HCT116 (cell line): ENCODE results near the gene GRHPR. TPM values are rescaled to one million over a fixed set of nuclear protein-coding genes. Genes with fewer than 3 reads are reported as not detected.

Experiments used
- ATAC-seq: fragments of 200-7000 bp; cut with Tn5 transposase; 2 replicates; pipeline ENCODE4 v1.9.1; 2020; ENCODE audit warnings: mild to moderate bottlenecking, moderate library complexity
- BruUV-seq: library from RNA; stranded (reverse); fragments of 400-500 nt; replicated peaks from 2 replicates; lab custom pipeline; 2021; lab: Mats Ljungman, UMichigan
- CTCF ChIA-PET: fragments of 300-600 bp; sonication (Branson Sonifier 250); formaldehyde crosslinking; loops from one replicate; lab custom pipeline; 2021; ENCODE audit warnings: antibody characterized with exemption; lab: Charles Lee
- POLR2A ChIA-PET: fragments of 300-600, 350-600 bp; sonication (Branson Sonifier 250); formaldehyde crosslinking; loops from one replicate; lab custom pipeline; 2021; ENCODE audit warnings: antibody characterized with exemption; lab: Charles Lee
- RAD21 ChIA-PET, 2 experiments: fragments of 300-600 bp; sonication (Branson Sonifier 250); formaldehyde crosslinking; loops; one replicate each; lab custom pipeline; 2023; ENCODE audit warnings: low total read pairs in 2 of 2; ENCODE audit not compliant: uncharacterized antibody in 2 of 2, unreplicated experiment in 2 of 2, low non-redundant PET in 1 of 2; lab: Charles Lee
- DNase-seq: peaks from one replicate; pipeline ENCODE4 v3.0.0-alpha.2; 2010; ENCODE audit warnings: low read depth, low spot score
- H2AFZ ChIP-seq: fragments of 200-600 bp; shearing (Covaris generic), sonication (generic); 2 replicates; pipeline ENCODE4 v1.6.1; 2017; ENCODE audit warnings: low read depth, mixed run types, mixed read lengths, antibody characterized with exemption, low read length; ENCODE audit not compliant: poor library complexity, severe bottlenecking
- H3K27ac ChIP-seq: 2 replicates; pipeline ENCODE4 v1.5.1; 2012; ENCODE audit warnings: low read depth, low read length
- H3K27me3 ChIP-seq: fragments of 200-600 bp; sonication (generic); 2 replicates; pipeline ENCODE4 v1.6.1; 2016; ENCODE audit warnings: mixed run types, low read length, mixed read lengths; ENCODE audit not compliant: insufficient read depth
- H3K36me3 ChIP-seq, 2 experiments: fragments of 200-500 bp in 1 of 2; fragments of 200-600 bp in 1 of 2; sonication (Bioruptor generic) in 1 of 2; sonication (generic) in 1 of 2; 2 replicates each; pipeline versions ENCODE4 v1.5.1 to v1.6.1; 2014 to 2016; ENCODE audit warnings: low read length in 2 of 2, inconsistent platforms in 1 of 2, mixed read lengths in 1 of 2, mixed run types in 1 of 2; ENCODE audit not compliant: insufficient read depth in 2 of 2, control insufficient read depth in 1 of 2
- H3K4me1 ChIP-seq, 2 experiments: fragments of 200-600 bp in 1 of 2; sonication (generic) in 1 of 2; 2 replicates each; pipeline versions ENCODE4 v1.5.1 to v1.6.1; 2012 to 2017; ENCODE audit warnings: low read length in 2 of 2, inconsistent platforms in 1 of 2, mild to moderate bottlenecking in 1 of 2, mixed read lengths in 1 of 2, mixed run types in 1 of 2, moderate library complexity in 1 of 2; ENCODE audit not compliant: insufficient read depth in 2 of 2, control insufficient read depth in 1 of 2
- H3K4me2 ChIP-seq: fragments of 200-600 bp; sonication (generic); 2 replicates; pipeline ENCODE4 v1.6.1; 2017; ENCODE audit warnings: mixed run types, low read length, mixed read lengths
- H3K4me3 ChIP-seq, 2 experiments: fragments of 200-600 bp in 1 of 2; sonication (generic) in 1 of 2; replicated peaks in 1 of 2; 2 replicates each; pipeline ENCODE4 v1.5.1; 2011 to 2016; ENCODE audit warnings: low read length in 2 of 2, control low read depth in 1 of 2, low read depth in 1 of 2, mild to moderate bottlenecking in 1 of 2, mixed read lengths in 1 of 2, mixed run types in 1 of 2
- H3K79me2 ChIP-seq: fragments of 200-600 bp; sonication (generic); 2 replicates; pipeline ENCODE4 v1.6.1; 2017; ENCODE audit warnings: mild to moderate bottlenecking, mixed run types, low read length, moderate library complexity, mixed read lengths; ENCODE audit not compliant: insufficient read depth
- H3K9ac ChIP-seq: fragments of 200-600 bp; sonication (generic); 2 replicates; pipeline ENCODE4 v1.6.1; 2016; ENCODE audit warnings: low read length, mixed read lengths
- H3K9me2 ChIP-seq: fragments of 200-600 bp; sonication (generic), shearing (Covaris generic); 2 replicates; pipeline ENCODE4 v1.6.1; 2017; ENCODE audit warnings: mixed run types, mild to moderate bottlenecking, moderate library complexity; ENCODE audit not compliant: insufficient read depth
- H3K9me3 ChIP-seq, 2 experiments: fragments of 200-500 bp in 1 of 2; fragments of 200-600 bp in 1 of 2; sonication (Bioruptor generic) in 1 of 2; sonication (generic) in 1 of 2; 2 replicates each; pipeline ENCODE4 v1.6.1; 2014 to 2017; ENCODE audit warnings: low read length in 2 of 2, mixed read lengths in 2 of 2, inconsistent platforms in 1 of 2, low read depth in 1 of 2, mild to moderate bottlenecking in 1 of 2, mixed run types in 1 of 2, moderate library complexity in 1 of 2; ENCODE audit not compliant: control insufficient read depth in 1 of 2, insufficient read depth in 1 of 2
- H4K20me1 ChIP-seq: fragments of 200-600 bp; sonication (generic), shearing (Covaris generic); 2 replicates; pipeline ENCODE4 v1.6.1; 2017; ENCODE audit warnings: mixed run types, mild to moderate bottlenecking, moderate library complexity; ENCODE audit not compliant: insufficient read depth
- ATF3 ChIP-seq: IDR thresholded peaks from 2 replicates; pipeline ENCODE4 v1.6.1; 2012
- CBX3 ChIP-seq: IDR thresholded peaks from 2 replicates; pipeline ENCODE4 v1.6.1; 2012; ENCODE audit warnings: low read depth
- ELF1 ChIP-seq: IDR thresholded peaks from 2 replicates; pipeline ENCODE4 v1.6.1; 2012; ENCODE audit warnings: low read depth, borderline replicate concordance
- FOSL1 ChIP-seq: IDR thresholded peaks from 2 replicates; pipeline ENCODE4 v1.6.1; 2012; ENCODE audit warnings: low read depth
- POLR2AphosphoS5 ChIP-seq: IDR thresholded peaks from 2 replicates; pipeline ENCODE4 v1.6.1; 2011; ENCODE audit warnings: mild to moderate bottlenecking, low read depth, low read length, moderate library complexity
- RAD21 ChIP-seq: IDR thresholded peaks from 2 replicates; pipeline ENCODE4 v1.6.1; 2012; ENCODE audit warnings: low read depth, mild to moderate bottlenecking
- REST ChIP-seq: IDR thresholded peaks from 2 replicates; pipeline ENCODE4 v1.6.1; 2012; ENCODE audit warnings: low read depth
- TCF7L2 ChIP-seq: IDR thresholded peaks from 2 replicates; pipeline ENCODE4 v1.7.0; 2011; ENCODE audit warnings: borderline replicate concordance, inconsistent platforms; ENCODE audit not compliant: insufficient read depth, insufficient read length; ENCODE audit errors: extremely low read depth
- intact Hi-C: fragments of 100-400 bp; cut with micrococcal nuclease; formaldehyde crosslinking; loops from 2 replicates; pipeline ENCODE4 v1.10.0; 2022
- total RNA-seq: library from RNA; stranded (reverse); gene quantifications from one replicate; pipeline ENCODE4 v1.2.1, GENCODE V29; 2021; ENCODE audit not compliant: unreplicated experiment

Gene GRHPR
- total RNA-seq, 1 experiment from 2014 or later, result 106 TPM

DNA sequence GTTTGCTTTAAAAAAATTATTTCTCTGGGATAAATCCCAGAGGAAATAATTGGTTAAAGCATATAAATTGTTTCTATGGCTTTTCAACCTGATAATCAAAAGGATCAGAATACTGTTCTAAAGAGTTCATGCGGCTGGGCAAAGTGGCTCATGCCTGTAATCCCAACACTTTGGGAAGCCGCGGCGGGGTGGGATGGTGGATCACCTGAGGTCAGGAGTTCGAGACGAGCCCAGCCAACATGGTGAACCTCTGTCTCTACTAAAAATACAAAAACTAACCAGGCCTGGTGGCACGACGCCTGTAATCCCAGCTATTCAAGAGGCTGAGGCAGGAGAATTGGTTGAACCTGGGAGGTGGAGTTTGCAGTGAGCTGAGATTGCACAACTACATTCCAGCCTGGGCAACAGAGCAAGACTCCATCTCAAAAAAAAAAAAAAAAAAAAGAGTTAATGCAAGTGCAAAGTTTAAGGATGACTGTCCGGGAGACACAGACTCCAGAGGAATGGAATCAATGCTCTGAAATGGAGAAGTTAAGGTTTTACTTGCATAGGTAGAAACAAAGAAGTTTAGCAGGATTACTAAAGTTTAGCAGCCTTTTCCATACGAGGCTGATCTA is 16.6 kb upstream of the GRHPR start:
- Histone ChIP-seq H2AFZ (no peak overlapping the region), H3K4me2 (no peak overlapping the region), H3K79me2 (no peaks in the 10 kb centered on the region), H3K9me3 (no peaks in the 10 kb centered on the region), H3K4me3 (no peak overlapping the region), H3K9me2 (no peaks in the 10 kb centered on the region), H4K20me1 (no peaks in the 10 kb centered on the region), H3K9ac (no peak overlapping the region), H3K36me3 (no peaks in the 10 kb centered on the region), H3K4me1 (peaks cover 7 to 26% of the 10 kb centered on the region in 2 experiments), H3K27me3 (no peaks in the 10 kb centered on the region), H3K27ac (no peak overlapping the region)
- RAD21 ChIA-PET, result no interaction called here
- intact Hi-C loops, result no loop called here
- no peak for TF ChIP-seq POLR2AphosphoS5
- no peak for TF ChIP-seq FOSL1
- TF ChIP-seq CBX3, result no peak
- DNase-seq (no peak), ATAC-seq (no peak)
- BruUV-seq, result no TSS peak
- CTCF ChIA-PET, result no interaction called here
- POLR2A ChIA-PET, result no interaction called here

DNA sequence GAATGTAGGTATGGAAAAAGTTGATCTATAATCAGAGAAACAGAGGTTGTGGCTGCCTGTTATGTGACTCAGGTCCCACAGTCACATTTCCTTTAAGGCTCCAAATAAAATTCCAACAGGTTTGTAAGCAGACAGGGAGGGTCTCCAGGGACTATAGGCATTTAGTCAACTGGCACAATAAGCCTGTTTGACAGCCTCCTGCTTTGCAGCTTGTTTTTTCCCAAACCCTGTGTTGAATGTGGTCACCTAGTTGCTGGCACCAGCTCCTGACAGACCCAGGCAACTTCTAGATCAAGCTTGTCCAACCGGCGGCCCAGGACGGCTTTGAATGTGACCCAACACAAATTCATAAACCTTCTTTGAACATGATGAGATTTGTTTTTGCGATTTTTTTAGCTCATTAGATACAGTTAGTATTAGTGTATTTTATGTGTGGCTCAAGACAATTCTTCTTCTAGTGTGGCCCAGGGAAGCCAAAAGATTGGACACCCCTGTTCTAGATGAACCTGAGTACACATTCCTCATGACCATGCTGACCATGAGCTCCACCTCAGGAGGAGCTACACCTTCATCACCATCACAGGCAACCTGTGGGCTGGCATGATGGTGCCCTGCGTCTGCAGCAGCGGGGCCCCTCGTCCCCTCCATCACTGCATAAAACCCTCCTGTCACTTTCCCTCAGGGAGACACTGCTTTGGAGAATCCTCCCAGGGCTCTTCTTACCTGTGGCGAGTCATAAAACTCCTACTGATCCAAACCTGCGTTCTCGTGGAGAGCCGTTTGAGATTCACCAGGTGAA is 15.7 kb upstream of the GRHPR start:
- Histone ChIP-seq H3K36me3 (no peaks in the 10 kb centered on the region), H4K20me1 (no peaks in the 10 kb centered on the region), H3K9me3 (no peaks in the 10 kb centered on the region), H3K4me2 (no peak overlapping the region), H3K27ac (no peak overlapping the region), H2AFZ (no peak overlapping the region), H3K4me1 (peaks cover 7 to 33% of the 10 kb centered on the region in 2 experiments), H3K79me2 (no peaks in the 10 kb centered on the region), H3K9ac (no peak overlapping the region), H3K4me3 (no peak overlapping the region), H3K27me3 (no peaks in the 10 kb centered on the region), H3K9me2 (no peaks in the 10 kb centered on the region)
- TF ChIP-seq ATF3 (no peak), ELF1 (no peak), FOSL1 (no peak), REST (no peak), RAD21 (no peak), CBX3 (no peak), TCF7L2 (no peak)
- ChIA-PET RAD21 (interaction anchor here in 1 of 2 experiments (0.7 kb wide), 1 partner anchor 16 kb away, joined by 3 read pairs; the partner anchor contains the start of gene GRHPR), POLR2A (interaction anchor here (0.6 to 0.9 kb wide), 2 partner anchors 9 to 33 kb away, joined by 3 read pairs; no protein-coding TSS in a partner anchor), CTCF (interaction anchor here (0.7 to 1.6 kb wide), 4 partner anchors 9 to 17 kb away, joined by 3 to 7 read pairs (median 4); partner anchors contain the start of gene GRHPR)
- intact Hi-C loops, result no loop called here
- no TSS peak for BruUV-seq
- DNase-seq (no peak), ATAC-seq (no peak)
